ENCODE data around the gene SRGAP1. TPM values are rescaled to one million over a fixed set of nuclear protein-coding genes. Genes with fewer than 3 reads are reported as not detected.

SRGAP1 gene
- total and polyA plus RNA-seq, 2 of the 13 experiments (the other 11 are each of a cell fraction or from before 2014, with no cell fraction given) = 1.6 to 3.4 TPM

DNA sequence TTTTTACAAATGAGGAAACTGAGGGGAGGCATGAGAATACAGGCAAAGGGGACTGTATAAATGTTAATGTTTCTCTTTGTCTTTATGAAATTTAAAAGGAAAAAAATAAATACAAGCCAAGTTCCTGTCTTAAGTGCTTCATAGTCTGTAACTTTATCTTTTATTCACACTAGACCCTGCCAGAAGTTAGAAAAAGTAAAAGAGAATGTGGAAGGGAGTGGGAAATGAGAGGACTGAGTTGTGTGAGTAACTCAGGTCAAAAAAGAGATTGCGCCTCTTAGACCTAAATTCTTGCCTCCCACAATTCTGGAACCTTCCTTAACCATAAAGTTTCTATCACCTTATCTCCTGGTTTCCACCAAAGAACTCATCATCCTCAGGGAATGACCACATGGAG is 236.5 kb downstream of the SRGAP1 start:
- POLR2A ChIA-PET = no interaction called here
- TF ChIP-seq PHF21A (CRISPR knock-in tag; IDR thresholded peaks at IDR 0.05) (no peak), TEAD2 (CRISPR knock-in tag; IDR thresholded peaks at IDR 0.05) (no peak), ZNF460 (CRISPR knock-in tag; IDR thresholded peaks at IDR 0.05; ENCODE audit: borderline replicate concordance) (no peak), ZNF274 (CRISPR knock-in tag; IDR thresholded peaks at IDR 0.05) (no peak), GTF3A (CRISPR knock-in tag; conservative IDR thresholded peaks at IDR 0.05) (no peak)
- TF ChIP-seq, protein P1, sequence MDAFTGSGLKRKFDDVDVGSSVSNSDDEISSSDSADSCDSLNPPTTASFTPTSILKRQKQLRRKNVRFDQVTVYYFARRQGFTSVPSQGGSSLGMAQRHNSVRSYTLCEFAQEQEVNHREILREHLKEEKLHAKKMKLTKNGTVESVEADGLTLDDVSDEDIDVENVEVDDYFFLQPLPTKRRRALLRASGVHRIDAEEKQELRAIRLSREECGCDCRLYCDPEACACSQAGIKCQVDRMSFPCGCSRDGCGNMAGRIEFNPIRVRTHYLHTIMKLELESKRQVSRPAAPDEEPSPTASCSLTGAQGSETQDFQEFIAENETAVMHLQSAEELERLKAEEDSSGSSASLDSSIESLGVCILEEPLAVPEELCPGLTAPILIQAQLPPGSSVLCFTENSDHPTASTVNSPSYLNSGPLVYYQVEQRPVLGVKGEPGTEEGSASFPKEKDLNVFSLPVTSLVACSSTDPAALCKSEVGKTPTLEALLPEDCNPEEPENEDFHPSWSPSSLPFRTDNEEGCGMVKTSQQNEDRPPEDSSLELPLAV (CRISPR knock-in tag; conservative IDR thresholded peaks at IDR 0.05; ENCODE audit: low read depth) = no peak
- TF ChIP-seq, protein P2, sequence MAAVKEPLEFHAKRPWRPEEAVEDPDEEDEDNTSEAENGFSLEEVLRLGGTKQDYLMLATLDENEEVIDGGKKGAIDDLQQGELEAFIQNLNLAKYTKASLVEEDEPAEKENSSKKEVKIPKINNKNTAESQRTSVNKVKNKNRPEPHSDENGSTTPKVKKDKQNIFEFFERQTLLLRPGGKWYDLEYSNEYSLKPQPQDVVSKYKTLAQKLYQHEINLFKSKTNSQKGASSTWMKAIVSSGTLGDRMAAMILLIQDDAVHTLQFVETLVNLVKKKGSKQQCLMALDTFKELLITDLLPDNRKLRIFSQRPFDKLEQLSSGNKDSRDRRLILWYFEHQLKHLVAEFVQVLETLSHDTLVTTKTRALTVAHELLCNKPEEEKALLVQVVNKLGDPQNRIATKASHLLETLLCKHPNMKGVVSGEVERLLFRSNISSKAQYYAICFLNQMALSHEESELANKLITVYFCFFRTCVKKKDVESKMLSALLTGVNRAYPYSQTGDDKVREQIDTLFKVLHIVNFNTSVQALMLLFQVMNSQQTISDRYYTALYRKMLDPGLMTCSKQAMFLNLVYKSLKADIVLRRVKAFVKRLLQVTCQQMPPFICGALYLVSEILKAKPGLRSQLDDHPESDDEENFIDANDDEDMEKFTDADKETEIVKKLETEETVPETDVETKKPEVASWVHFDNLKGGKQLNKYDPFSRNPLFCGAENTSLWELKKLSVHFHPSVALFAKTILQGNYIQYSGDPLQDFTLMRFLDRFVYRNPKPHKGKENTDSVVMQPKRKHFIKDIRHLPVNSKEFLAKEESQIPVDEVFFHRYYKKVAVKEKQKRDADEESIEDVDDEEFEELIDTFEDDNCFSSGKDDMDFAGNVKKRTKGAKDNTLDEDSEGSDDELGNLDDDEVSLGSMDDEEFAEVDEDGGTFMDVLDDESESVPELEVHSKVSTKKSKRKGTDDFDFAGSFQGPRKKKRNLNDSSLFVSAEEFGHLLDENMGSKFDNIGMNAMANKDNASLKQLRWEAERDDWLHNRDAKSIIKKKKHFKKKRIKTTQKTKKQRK (IDR thresholded peaks at IDR 0.05; ENCODE audit: low read length) = no peak
- H3K36me3 ChIP-seq (replicated peaks in 1 of 2; ENCODE audit: control insufficient read depth in 1 of 2, insufficient read depth in 2 of 2, low read length in 2 of 2) = no peaks in the 10 kb centered on the region; a peak in 1 of 5 replicates
- no TSS peak for BruUV-seq (replicated peaks)
- no peaks in the 10 kb centered on the region for H4K20me1 ChIP-seq (ENCODE audit: insufficient read depth, low read length)
- H3K4me1 ChIP-seq (ENCODE audit: insufficient read depth, low read length) = no peaks in the 10 kb centered on the region
- no peak for FAIRE-seq
- H3K9me3 ChIP-seq (ENCODE audit: low read length) = no peaks in the 10 kb centered on the region
- intact Hi-C loops (cut with micrococcal nuclease; ENCODE audit: unreplicated experiment) = loop anchor here (5.0 kb wide), 1 partner anchor 321 kb away; the partner anchor contains the start of gene XPOT
- WGBS (ENCODE audit: low lambda C conversion rate) = 96% methylated on average over 1 of the region's 1 CpG
- no peak overlapping the region for H3K9ac ChIP-seq (ENCODE audit: insufficient read depth, low read depth, low read length)
- CTCF ChIA-PET (ENCODE audit: low intra/inter-chr PET ratio, low total read pairs) = no interaction called here
- no peak overlapping the region for H3K4me2 ChIP-seq (ENCODE audit: low read depth, low read length)
- no peak for ATAC-seq
- H3K27ac ChIP-seq (ENCODE audit: extremely low read length, insufficient read depth, low read length) = no peak overlapping the region
- no peaks in the 10 kb centered on the region for H3K79me2 ChIP-seq (ENCODE audit: insufficient read depth, low read length)
- H2AFZ ChIP-seq (ENCODE audit: low read length) = no peak overlapping the region
- H3K27me3 ChIP-seq (ENCODE audit: control insufficient read depth in 1 of 2, insufficient read depth in 2 of 2, low read length in 2 of 2) = no peaks in the 10 kb centered on the region
- in situ Hi-C loops (cut with HindIII; ENCODE audit: extremely low pct_ligation_motif_present, low pct_unique_long_range_greater_than_20kb) = no loop called here
- DNase-seq (ENCODE audit: low spot score) = no peak
- H3K4me3 ChIP-seq (replicated peaks in 1 of 3; ENCODE audit: insufficient read depth in 1 of 3, low read depth in 2 of 3, low read length in 3 of 3) = no peak overlapping the region
